HG03025 (cell line): Measurements from ENCODE around the gene LANCL3.
"Not testable (repeated sequence)": the region's sequence is repeated elsewhere in the genome, so short reads cannot be mapped to it uniquely, and the experiment has no call there.

ENCODE experiments used
- ATAC-seq: cut with Tn5 transposase; IDR thresholded peaks from one replicate; pipeline ENCODE4 v1.9.1; 2021; ENCODE audit warnings: mild to moderate bottlenecking, moderate library complexity; ENCODE audit not compliant: unreplicated experiment, low FRiP score

The LANCL3 gene

GRCh38 chrX:37609727-37610126 lies 38.3 kb downstream of the LANCL3 start:
- ATAC-seq: no peak

GRCh38 chrX:37613933-37614332 lies 42.5 kb downstream of the LANCL3 start:
- no peak for ATAC-seq

GRCh38 chrX:37627602-37628001 lies 56.1 kb downstream of the LANCL3 start:
- ATAC-seq: no peak

GRCh38 chrX:37638047-37638446 lies 66.6 kb downstream of the LANCL3 start:
- no peak for ATAC-seq

- ATAC-seq: no peak
Observed at GRCh38 chrX:37640142-37640541, 68.7 kb downstream of the LANCL3 start.

DNA sequence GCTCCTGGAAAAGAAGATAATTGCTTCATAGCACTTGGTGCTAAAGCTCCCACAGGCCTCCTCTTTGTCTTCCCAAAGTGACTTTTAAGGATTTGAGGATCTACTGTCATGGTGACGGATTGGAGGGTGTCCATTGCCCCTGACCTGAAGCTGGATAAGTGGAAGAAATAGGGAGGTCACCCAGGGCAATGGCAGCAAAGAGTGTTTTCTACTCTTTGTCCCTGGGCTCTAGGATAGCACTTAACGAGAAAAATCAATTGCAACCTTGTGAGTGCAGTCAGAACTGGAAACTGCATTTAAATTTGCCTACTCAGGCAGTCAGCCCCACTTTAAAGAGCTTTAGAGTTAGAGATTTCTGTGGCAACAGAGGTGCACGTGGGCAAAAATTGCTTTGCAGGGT lies 70.4 kb downstream of the LANCL3 start:
- no peak for ATAC-seq

DNA sequence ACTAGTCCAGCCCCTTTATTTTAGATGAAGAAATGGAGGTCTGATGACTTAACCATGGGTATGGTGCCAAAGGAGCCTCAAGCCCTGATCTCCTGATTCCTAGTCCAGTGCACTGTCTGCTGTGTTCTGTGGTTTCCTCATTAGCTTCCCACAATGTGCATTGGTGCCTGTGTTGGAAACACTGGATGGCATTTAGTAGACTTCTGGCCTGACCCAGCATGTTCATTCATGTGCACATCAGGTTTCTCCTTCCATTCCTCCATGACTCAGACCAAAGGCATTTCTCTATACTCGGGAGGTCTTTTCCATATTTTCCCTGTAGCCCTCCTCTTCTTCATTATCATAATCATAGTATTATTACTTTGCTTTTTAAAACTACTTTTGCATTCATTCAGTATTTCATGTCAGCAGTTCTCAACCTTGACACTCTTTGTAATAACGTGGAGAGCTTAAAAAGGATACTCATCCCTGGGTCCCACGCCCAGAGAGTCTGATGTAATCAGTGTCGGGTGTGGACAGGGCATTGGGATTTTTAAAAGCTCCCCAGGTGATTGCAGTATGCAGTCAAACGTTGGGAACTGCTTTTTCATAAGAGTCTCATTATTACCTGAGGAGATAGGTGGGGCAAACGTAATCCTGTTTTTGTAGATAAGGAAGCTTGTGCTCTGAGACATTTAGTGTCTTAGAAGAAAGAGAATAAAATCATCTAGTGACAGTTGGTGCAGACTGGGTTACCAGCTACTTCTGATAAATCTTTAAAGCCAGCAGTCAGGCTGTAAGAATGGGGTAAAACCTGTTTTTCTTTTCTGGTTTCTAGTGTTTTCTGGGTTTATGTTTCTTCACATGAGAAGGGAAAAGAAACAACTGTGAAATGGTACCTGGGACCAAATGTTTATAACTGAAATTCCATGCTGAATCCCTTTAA lies 73.2 kb downstream of the LANCL3 start:
- ATAC-seq: no peak

GRCh38 chrX:37646254-37646653 lies 74.8 kb downstream of the LANCL3 start:
- no peak for ATAC-seq

DNA sequence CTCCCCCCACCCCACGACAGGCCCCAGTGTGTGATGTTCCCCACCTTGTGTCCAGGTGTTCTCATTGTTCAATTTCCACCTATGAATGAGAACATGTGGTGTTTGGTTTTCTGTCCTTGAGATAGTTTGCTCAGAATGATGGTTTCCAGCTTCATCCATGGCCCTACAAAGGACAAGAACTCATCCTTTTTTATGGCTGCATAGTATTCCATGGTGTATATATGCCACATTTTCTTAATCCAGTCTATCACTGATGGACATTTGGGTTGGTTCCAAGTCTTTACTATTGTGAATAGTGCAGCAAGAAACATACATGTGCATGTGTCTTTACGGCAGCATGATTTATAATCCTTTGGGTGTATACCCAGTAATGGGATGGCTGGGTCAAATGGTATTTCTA lies 79.4 kb downstream of the LANCL3 start:
- ATAC-seq: not testable (repeated sequence)

GRCh38 chrX:37651921-37652452 lies 80.5 kb downstream of the LANCL3 start:
- no peak for ATAC-seq

DNA sequence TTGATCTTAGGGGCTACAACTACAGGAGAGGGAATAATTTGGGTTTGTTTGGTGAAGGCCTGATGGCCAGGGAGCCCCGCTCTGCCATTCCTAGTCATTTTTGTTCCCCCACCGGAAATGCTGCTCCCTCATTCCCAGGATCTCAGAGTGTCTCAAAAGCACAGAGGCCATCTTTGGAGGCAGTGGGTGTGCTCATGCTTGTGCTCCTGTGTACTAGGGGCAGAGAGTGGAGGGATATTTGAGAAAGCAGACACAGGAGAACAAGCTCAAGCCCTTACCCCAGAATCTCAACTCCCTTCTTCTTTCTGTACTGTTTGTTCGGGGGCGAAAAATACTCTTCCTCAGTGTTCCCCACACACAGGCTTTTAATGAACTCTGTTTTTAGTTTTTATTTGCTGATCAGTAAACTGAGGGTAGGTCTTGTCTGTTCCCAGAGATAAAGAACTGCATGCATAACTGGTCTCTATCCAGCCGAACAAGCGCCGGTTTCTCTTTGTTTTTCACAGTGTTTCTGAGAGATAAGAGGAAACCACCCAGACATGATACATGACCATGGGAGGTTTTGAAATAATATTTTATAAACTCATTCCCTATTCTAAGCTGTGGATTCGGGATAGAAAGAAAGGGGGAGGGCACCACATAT lies 81.2 kb downstream of the LANCL3 start:
- ATAC-seq: no peak

- ATAC-seq: no peak
Observed at GRCh38 chrX:37653397-37654085, 82.1 kb downstream of the LANCL3 start.

DNA sequence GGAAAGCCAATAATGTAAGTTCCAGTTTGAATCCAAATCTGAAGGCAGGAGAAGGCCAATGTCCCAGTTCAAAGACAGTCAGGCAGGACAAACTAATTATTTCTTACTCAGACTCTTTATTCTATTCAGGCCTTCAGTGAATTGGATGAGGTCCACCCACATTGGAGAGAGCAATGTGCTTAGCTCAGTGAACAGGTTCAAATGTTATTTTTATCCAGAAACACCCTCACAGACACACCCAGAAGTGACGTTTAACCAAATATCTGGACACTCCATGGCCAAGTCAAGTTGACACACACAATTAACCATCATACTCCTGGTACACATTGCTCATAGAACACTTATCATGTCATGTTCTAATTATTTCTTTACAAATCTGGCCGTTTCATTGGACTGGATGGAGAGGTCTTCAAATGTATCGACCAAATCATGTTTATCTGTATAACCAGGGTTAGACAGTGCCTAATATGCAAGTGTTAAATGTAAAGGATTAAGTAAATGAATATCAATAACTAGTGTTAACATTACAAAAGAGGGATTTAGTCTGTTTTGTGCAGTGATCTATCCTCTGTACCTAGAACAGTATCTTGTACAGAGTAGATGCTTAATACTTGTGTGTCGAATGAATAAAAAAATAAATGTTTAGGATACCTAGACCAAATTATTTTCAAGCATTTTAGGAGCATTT lies 87.0 kb downstream of the LANCL3 start:
- no peak for ATAC-seq

DNA sequence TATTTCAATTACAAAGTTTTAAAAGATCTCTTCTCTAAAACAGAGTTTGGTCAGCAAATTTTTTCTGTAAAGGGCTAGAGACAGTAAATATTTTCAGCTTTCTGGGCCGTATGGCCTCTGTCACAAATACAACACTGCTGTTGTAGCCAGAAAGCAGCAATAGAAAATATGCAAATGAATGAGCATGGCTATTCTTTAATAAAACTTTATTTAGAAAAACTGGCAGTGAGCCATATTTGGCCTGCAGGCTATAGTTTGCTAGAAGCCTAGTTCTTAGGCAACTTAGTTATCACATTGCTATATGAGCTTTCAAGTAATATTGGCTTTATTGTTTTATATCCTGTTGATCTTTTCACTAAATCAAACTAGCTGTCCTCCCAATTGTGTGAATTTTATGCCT lies 87.6 kb downstream of the LANCL3 start:
- no peak for ATAC-seq

DNA sequence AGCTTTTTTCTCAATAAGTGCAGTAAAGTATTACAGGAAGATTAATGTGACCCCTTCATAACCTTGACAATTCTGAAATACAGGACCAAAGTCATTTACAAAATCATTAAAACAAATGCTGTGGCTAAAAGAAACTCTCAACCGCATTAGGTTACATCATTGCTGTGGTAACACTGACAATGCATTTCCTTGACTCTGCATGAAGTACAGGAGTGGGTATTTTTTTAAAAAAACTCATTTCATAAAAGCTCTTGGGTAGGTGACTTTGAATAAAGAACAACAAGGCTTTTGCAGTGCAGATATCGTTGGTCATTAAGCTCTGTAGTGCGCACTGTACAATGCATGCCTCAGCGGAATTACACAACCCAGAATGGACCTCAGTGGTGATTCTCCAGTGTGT lies 90.7 kb downstream of the LANCL3 start:
- no peak for ATAC-seq

- no peak for ATAC-seq
Observed at GRCh38 chrX:37666516-37666915, 95.1 kb downstream of the LANCL3 start.

GRCh38 chrX:37667141-37667540 lies 95.7 kb downstream of the LANCL3 start:
- ATAC-seq: no peak

DNA sequence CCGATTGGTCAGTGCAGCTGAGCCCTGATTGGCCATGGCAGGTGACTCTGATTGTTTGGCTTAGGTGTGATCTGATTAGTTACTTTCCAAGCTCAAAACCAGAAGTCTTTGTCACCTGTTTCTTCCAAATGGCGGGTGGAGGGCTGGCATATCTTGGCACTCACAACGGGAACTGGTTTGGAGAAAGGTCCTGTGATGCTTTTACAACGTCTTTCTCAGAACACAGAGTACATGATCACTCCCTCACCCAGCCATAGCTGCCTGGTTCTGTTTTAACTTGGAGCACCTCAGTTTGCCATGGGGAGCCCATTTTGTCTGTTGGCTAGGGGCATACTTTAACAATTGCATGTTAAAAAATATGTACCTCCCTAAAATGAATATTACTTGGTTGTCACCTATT lies 101.1 kb downstream of the LANCL3 start:
- ATAC-seq: no peak

- ATAC-seq: no peak
Observed at GRCh38 chrX:37676811-37677210, 105.3 kb downstream of the LANCL3 start.

GRCh38 chrX:37677243-37677642 lies 105.8 kb downstream of the LANCL3 start:
- ATAC-seq: peak; percentile 11
